Measurements from ENCODE around the gene SMARCA2.

The SMARCA2 gene

DNA sequence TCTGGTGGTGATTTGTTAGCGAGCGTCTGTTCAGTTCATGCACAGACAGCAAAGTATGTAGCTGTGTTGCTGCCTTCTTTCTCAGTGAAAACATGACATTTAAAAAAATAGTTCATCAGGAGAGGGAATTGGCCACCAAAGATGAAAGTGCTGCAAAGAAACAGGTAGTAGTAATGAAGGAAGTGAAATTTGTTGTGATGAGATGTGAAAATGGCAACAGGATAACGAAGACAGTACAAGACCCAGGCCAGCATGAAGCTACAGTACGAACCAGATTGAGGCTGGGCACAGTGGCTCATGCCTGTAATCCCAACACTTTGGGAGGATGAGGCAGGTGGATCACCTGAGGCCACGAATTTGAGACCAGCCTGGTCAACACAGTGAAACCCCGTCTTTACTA is 136.0 kb downstream of the SMARCA2 start:
- DNase-seq: no peak

DNA sequence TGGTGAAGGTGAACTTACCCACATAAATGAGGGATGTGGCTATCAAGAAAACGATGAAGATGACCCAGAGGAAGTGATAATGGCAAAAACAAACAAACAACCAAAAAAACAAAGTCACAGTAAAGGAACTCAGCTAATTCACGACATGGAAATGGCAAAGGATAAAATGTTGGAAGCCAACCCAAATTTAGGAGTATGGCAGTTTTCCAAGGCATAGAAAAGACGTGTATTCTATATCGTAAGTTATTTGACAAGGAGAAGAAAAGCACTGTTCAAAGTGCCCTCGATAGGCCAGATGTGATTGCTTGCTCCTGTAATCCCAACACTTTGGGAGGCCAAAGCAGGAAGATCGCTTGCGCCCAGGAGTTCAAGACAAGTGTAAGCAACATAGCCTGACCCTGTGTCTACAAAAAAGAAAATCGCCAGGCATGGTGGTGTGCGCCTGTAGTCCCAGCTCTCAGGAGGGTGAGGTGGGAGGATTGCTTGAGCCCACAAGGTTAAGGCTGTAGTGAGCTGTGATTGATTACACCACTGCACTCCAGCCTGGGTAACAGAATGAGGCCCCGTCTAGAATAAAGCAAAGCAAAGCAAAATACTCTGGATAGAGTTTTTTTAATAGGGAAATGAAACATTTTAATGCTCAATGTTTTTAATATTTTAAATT is 138.0 kb downstream of the SMARCA2 start:
- DNase-seq: no peak

DNA sequence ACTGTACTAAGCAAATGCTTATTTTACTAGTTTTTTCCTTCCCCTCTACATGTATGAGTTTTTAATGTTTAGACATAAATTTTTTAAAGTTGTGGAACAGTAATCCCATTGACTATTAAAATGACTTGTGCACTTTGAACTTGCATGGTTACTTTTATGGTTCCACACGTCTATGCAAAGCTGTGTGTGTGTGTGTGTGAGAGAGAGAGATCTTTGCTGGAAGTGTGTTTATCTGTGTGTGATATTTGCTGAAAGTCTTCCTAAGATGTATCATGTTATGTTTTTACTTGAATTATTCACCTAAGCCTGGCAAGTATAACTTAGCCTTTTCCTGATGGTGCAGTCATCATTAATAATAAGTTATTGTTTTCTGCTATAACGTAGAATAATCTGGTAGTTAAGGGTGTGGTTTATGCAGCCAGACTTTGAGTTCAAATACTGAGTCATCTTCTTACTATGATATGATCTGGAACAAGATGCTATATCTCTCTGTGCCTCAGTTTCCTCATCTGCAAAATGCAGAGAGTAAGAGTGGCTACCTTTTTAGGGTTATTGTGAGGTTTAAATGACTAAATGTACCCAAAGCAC is 138.6 kb downstream of the SMARCA2 start:
- DNase-seq: no peak

GRCh38 chr9:2154731-2155130 is 139.6 kb downstream of the SMARCA2 start:
- DNase-seq: no peak

GRCh38 chr9:2155966-2156365 is 140.8 kb downstream of the SMARCA2 start:
- DNase-seq: no peak

DNA sequence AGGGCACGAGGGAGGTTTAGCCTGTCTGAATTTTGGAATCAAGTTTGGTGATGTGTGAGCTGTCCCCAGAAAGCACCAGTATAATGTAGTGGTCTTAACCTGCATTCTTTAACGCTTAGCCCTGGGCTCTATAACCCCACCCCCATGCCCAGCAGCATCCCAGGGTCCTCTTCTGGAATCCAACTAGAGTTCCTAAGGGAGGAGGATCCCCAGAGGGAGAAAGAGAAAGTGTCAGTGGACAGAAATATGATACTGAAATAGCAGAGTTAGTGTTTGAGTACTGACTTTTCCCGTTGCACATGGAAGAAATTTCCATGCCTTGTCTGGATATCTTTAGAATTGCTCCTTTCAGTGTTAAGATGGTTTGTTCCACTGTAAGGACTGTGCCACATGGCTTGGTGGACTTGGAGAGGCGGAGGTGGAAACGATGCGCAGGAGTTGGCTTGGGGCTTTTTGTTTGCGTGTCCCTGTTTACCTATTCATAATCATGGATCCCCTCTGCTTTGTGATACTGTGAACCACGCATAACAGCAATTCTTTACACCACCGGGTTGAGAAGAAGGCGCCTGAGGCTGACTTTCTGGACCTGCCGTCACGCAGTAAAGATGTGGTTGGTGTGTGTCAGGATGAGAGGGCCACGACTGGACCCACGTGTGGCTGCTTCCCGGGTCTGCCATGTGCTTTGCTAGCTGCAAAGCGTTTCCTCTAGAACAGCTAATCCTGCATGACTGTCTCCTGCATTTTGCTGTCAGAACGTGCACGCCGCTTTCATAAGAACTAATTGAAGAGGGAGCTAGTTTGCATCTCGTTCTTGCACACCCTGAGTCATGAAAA is 142.3 kb downstream of the SMARCA2 start:
- DNase-seq: no peak

- DNase-seq: no peak
Observed at GRCh38 chr9:2158111-2158610, 143.0 kb downstream of the SMARCA2 start.

GRCh38 chr9:2158766-2159430 is 143.8 kb downstream of the SMARCA2 start:
- no peak for DNase-seq

- no peak for DNase-seq
Observed at GRCh38 chr9:2159521-2160454, 144.6 kb downstream of the SMARCA2 start.

GRCh38 chr9:2161661-2162060 is 146.5 kb downstream of the SMARCA2 start:
- no peak for DNase-seq

DNA sequence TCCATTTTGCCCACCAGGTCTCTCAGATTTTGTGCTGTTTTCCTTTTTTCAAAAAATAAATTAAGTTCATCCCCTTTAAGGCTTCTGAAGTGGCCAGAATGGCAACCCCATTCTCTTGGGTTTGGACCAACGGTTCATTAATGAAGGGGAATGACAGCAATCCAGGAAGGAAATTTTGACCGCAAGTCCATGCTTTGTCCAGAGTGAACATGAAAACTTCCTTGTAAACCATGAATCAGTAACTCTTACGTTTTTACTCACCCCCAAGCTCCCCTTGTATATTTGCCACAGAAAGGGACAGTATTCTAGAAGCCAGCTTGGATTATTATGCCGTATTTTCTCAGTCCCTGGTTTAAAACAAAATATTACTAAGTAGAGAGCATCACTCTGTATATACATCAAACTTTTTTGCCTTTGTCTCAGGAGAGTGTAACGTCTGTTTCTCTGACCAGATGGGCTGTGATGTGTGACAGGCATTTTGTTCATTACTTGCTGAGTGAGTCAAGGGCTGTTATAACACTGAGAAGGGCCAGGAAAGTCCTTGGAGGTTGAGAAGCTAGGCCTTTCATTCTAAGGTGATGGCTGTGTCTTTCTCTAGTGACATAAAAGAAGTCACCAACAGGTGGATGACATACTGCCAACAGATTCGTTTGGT is 148.2 kb downstream of the SMARCA2 start:
- DNase-seq: no peak

- no peak for DNase-seq
Observed at GRCh38 chr9:2164268-2164667, 149.1 kb downstream of the SMARCA2 start.

GRCh38 chr9:2166203-2166602 is 151.1 kb downstream of the SMARCA2 start:
- no peak for DNase-seq

DNA sequence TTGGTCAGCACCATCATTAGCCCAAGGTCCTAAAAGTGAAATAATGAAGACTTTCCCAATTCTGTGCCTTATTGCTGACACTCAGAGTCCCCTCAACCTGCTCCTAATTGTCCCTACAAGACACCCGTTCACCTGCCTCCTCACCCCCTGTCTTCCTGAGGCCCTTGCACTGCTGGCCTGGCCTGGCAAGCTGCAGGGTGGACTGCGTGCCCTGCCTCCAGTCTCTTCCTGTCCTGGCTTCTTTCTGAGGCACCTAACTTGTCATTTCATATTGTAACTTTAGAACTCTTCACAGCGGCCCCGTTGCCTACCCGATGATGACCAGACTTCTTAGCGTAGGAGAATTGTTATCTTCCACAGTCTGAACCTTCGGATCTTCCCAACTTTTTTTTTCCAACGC is 153.9 kb downstream of the SMARCA2 start:
- no peak for DNase-seq

DNA sequence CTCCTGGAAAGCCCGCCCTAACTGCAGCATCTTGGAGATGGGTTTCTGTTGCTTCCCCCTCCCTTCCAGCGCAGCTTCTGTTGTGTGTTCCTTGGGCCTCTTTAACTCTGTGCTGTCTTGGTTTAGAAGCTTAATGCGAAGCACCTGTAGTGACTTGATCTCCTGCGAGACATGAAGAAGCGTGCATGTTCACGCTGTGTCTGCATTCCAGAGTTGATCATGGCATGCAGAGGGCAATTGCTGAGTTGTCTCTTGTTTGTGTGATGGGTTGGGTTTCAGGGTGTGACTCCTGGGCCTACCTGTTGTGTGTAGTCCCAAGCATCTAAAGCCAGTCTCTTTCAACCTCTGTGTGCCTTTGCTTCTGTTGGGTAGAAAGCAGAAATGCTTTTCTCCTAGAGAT is 155.6 kb downstream of the SMARCA2 start:
- DNase-seq: no peak

DNA sequence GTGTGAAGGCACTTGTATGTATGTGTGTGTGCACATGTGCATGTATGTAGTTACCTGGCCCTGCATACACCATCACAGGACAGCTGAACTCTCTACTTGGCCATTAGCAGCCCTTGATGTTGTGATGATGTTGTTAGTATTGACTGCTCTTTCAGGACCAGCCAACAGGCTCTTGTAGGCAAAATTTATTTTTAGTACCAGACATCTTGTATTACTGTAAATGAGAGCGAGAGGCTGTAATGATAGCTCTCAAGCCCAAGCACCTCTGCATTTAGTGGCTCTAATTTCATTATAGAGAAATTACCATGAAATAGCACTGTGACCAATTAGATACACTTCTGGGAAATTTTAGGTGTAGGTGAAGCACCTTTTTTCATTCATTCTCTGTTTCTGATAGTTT is 158.0 kb downstream of the SMARCA2 start:
- DNase-seq: no peak

GRCh38 chr9:2173861-2174260 is 158.7 kb downstream of the SMARCA2 start:
- no peak for DNase-seq

DNA sequence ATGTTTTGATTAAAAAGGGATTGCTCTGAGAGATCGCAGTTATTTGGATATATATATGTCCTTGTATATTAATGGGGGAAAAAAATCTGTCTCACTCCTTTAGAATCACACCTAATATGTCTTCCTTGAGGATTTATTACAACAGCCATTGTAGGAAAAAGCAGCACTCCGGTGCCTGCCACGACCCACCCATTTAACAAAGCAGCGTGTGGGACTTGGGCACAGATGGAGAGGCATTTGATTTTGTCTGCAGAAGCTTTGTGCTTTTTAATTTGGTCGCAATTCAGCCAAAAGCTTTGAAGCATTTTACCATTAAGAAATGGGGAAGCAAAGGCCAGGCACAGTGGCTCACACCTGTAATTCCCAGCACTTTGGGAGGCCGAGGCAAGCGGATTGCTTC is 159.2 kb downstream of the SMARCA2 start:
- no peak for DNase-seq

DNA sequence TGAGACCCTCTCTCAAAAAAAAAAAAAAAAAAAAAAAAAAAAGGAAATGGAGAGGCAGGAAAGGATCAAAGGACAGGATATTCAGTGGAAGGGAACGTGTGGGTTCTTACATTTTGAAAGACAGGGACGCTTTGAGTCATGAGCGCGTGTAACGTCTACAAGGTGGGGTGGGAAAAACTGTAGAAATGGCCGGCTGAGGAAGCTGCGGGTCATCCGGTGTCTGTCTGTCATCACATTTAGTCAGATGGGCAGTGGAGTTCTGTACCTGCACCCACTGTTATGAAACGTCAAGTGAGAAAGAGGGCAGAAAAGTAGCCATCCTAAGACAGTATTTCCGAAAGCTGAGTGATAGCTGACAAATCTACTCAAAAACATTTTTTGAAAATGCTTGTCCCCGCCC is 159.8 kb downstream of the SMARCA2 start:
- no peak for DNase-seq

GRCh38 chr9:2177121-2177520 is 162.0 kb downstream of the SMARCA2 start:
- DNase-seq: no peak

DNA sequence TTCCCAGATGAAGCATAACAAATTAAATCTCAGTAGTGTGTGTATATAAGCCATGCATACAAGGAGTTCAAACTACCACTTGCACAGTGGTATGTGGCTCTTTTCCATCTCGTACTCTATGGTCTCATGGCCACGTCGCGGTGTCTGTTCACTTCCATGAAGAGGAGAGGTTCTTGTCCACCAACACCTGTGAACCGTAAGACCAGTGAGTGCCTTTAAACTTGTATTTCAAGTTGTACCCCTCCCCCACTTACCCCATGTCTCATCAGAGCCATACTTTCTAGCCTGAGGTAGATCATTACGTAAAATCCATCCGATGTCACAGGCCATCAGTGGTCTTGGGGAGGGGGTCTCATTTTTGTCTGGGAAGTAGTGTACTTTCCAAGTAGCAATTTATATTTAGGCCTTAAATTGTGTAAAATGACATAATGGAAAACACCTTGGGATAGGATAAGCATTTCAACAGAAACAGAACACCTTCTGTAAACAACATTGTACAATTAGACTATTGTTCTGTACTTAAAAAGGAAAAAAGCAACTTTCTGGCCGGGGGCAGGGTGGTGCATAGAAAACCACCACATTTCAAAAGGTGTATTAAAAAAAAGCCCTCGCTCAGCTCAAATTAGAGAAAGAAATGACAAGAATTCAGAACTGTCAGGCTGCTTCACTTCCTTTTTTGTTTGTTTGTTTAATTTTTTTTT is 163.0 kb downstream of the SMARCA2 start:
- DNase-seq: no peak
